GM10248 (cell line): ENCODE measurements around the gene RMP24.

Source experiments
- CTCF ChIA-PET: fragments of 300-600 bp; sonication (Branson Sonifier 250); formaldehyde crosslinking; extraction: SDS; loops from one replicate; lab custom pipeline; 2021; ENCODE audit warnings: antibody characterized with exemption; lab: Yijun Ruan, JAX
- POLR2A ChIA-PET: fragments of 350-650 bp; sonication (Branson Sonifier 250); formaldehyde crosslinking; extraction: SDS; loops from one replicate; lab custom pipeline; 2020; ENCODE audit warnings: antibody characterized with exemption; lab: Yijun Ruan, JAX
- DNase-seq: peaks from one replicate; pipeline ENCODE4 v3.0.0; 2012; ENCODE audit errors: extremely low spot score
- CTCF ChIP-seq: IDR thresholded peaks from 2 replicates; pipeline ENCODE4 v1.5.1; 2012; ENCODE audit warnings: mild to moderate bottlenecking, low read depth; ENCODE audit errors: extremely low read depth, missing control alignments, control extremely low read depth

Gene RMP24

GRCh38 chr18:36025025-36025424 lies 52.5 kb downstream of the RMP24 start:
- CTCF ChIA-PET = interaction anchor here (7.2 to 9.6 kb wide), 2 partner anchors 7 to 259 kb away, joined by 46 to 109 read pairs; no protein-coding TSS in a partner anchor
- POLR2A ChIA-PET = no interaction called here

GRCh38 chr18:36028859-36029258 lies 56.4 kb downstream of the RMP24 start:
- ChIA-PET POLR2A (no interaction called here), CTCF (interaction anchor here (0.7 to 7.2 kb wide), 6 partner anchors 10 to 659 kb away, joined by 3 to 46 read pairs (median 4); no protein-coding TSS in a partner anchor)
- TF ChIP-seq CTCF = no peak

More at GRCh38 chr18:36025025-36025424, 52.5 kb downstream of the RMP24 start:
- TF ChIP-seq CTCF = no peak
- DNase-seq = no peak

More at GRCh38 chr18:36028859-36029258, 56.4 kb downstream of the RMP24 start:
- DNase-seq = no peak
